Smooth muscle cell (in vitro differentiated cells): ENCODE data around the gene EXOC4. TPM values are rescaled to one million over a fixed set of nuclear protein-coding genes. Genes with fewer than 3 reads are reported as not detected.

Experiments
- DNase-seq: peaks from one replicate; lab custom pipeline; 2025; ENCODE audit not compliant: unreplicated experiment; lab: John Stamatoyannopoulos, UW
- H2AFZ ChIP-seq: fragments of 200-600 bp; sonication (generic); 2 replicates; pipeline ENCODE4 v1.6.0; 2016; ENCODE audit warnings: antibody characterized with exemption, low read depth, mild to moderate bottlenecking
- H3F3A ChIP-seq: fragments of 200-600 bp; sonication (generic); 2 replicates; pipeline ENCODE4 v1.6.0; 2017; ENCODE audit warnings: antibody characterized with exemption, low read depth
- H3K27ac ChIP-seq: fragments of 200-600 bp; sonication (generic); 2 replicates; pipeline ENCODE4 v1.5.1; 2016; ENCODE audit warnings: low read depth, mild to moderate bottlenecking
- H3K27me3 ChIP-seq: fragments of 200-600 bp; sonication (generic); 2 replicates; pipeline ENCODE4 v1.6.1; 2016; ENCODE audit warnings: low read depth, mild to moderate bottlenecking
- H3K36me3 ChIP-seq: fragments of 200-600 bp; sonication (generic); 2 replicates; pipeline ENCODE4 v1.5.1; 2016; ENCODE audit warnings: low read depth
- H3K4me1 ChIP-seq: fragments of 200-600 bp; sonication (generic); 2 replicates; pipeline ENCODE4 v1.5.1; 2016; ENCODE audit warnings: low read depth
- H3K4me2 ChIP-seq: fragments of 200-600 bp; sonication (generic); 2 replicates; pipeline ENCODE4 v1.6.0; 2016; ENCODE audit warnings: mild to moderate bottlenecking
- H3K4me3 ChIP-seq: fragments of 200-600 bp; sonication (generic); 2 replicates; pipeline ENCODE4 v1.5.1; 2016; ENCODE audit warnings: mild to moderate bottlenecking
- H3K79me2 ChIP-seq: fragments of 200-600 bp; sonication (generic); 2 replicates; pipeline ENCODE4 v1.6.0; 2016; ENCODE audit warnings: low read depth, mild to moderate bottlenecking
- H3K9ac ChIP-seq: fragments of 200-600 bp; sonication (generic); 2 replicates; pipeline ENCODE4 v1.6.0; 2016; ENCODE audit warnings: low read depth
- H3K9me3 ChIP-seq: fragments of 200-600 bp; sonication (generic); replicated peaks from 2 replicates; pipeline ENCODE4 v1.5.1; 2016; ENCODE audit warnings: low read depth
- H4K20me1 ChIP-seq: fragments of 200-600 bp; sonication (generic); 2 replicates; pipeline ENCODE4 v1.6.0; 2016; ENCODE audit warnings: low read depth
- WGBS: methylation state at CpG from one replicate; pipeline ENCODE4 v1.1.7; 2016; ENCODE audit warnings: low lambda C conversion rate; 5-methylcytosine and 5-hydroxymethylcytosine counted together
- polyA plus RNA-seq: library from polyadenylated mRNA; unstranded; fragments of >200 nt; fragmentation: Nextera tagmentation; extraction: Ambion mirVana; gene quantifications from 2 replicates; pipeline ENCODE4 v1.2.1, GENCODE V29; 2016
- total RNA-seq: library from RNA; depleted of rRNA; stranded (reverse); fragments of >200 nt; gene quantifications from 2 replicates; pipeline ENCODE4 v1.2.3, GENCODE V29; 2014
- TF ChIP-seq, protein P1 (sequence below): fragments of 200-600 bp; sonication (generic); IDR thresholded peaks from 2 replicates; pipeline ENCODE4 v1.5.1; 2017; ENCODE audit warnings: borderline replicate concordance, mild to moderate bottlenecking, antibody characterized with exemption; ENCODE audit not compliant: insufficient read depth, poor library complexity, severe bottlenecking

EXOC4 gene
- total and polyA plus RNA-seq, 2 experiments from 2014 or later = 21.5 to 47.1 TPM

GRCh38 chr7:133662276-133662675 lies 409.4 kb downstream of the EXOC4 start:
- DNase-seq = no peak
- H3K4me2 ChIP-seq = no peak overlapping the region
- H3K9ac ChIP-seq = no peak overlapping the region
- H3K9me3 ChIP-seq = no peaks in the 10 kb centered on the region
- H3K4me1 ChIP-seq = no peaks in the 10 kb centered on the region
- no peak overlapping the region for H2AFZ ChIP-seq
- no peak overlapping the region for H3K4me3 ChIP-seq
- TF ChIP-seq, protein P1, sequence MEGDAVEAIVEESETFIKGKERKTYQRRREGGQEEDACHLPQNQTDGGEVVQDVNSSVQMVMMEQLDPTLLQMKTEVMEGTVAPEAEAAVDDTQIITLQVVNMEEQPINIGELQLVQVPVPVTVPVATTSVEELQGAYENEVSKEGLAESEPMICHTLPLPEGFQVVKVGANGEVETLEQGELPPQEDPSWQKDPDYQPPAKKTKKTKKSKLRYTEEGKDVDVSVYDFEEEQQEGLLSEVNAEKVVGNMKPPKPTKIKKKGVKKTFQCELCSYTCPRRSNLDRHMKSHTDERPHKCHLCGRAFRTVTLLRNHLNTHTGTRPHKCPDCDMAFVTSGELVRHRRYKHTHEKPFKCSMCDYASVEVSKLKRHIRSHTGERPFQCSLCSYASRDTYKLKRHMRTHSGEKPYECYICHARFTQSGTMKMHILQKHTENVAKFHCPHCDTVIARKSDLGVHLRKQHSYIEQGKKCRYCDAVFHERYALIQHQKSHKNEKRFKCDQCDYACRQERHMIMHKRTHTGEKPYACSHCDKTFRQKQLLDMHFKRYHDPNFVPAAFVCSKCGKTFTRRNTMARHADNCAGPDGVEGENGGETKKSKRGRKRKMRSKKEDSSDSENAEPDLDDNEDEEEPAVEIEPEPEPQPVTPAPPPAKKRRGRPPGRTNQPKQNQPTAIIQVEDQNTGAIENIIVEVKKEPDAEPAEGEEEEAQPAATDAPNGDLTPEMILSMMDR = no peak
- H3K36me3 ChIP-seq = no peaks in the 10 kb centered on the region
- no peaks in the 10 kb centered on the region for H3K79me2 ChIP-seq
- WGBS = 93% methylated on average over 4 of the region's 4 CpGs
- no peaks in the 10 kb centered on the region for H4K20me1 ChIP-seq
- H3K27ac ChIP-seq = no peak overlapping the region
- no peaks in the 10 kb centered on the region for H3K27me3 ChIP-seq
- no peaks in the 10 kb centered on the region for H3F3A ChIP-seq

- TF ChIP-seq, protein P1 = no peak
- no peaks in the 10 kb centered on the region for H3K79me2 ChIP-seq
- no peaks in the 10 kb centered on the region for H3K4me1 ChIP-seq
- DNase-seq = no peak
- H3K27me3 ChIP-seq = no peaks in the 10 kb centered on the region
- no peak overlapping the region for H2AFZ ChIP-seq
- H3K36me3 ChIP-seq = no peaks in the 10 kb centered on the region
- H3K4me3 ChIP-seq = no peak overlapping the region
- no peaks in the 10 kb centered on the region for H3K9me3 ChIP-seq
- no peak overlapping the region for H3K4me2 ChIP-seq
- no peak overlapping the region for H3K9ac ChIP-seq
- no peaks in the 10 kb centered on the region for H4K20me1 ChIP-seq
- 98% methylated on average over 4 of the region's 4 CpGs for WGBS
- H3K27ac ChIP-seq = no peak overlapping the region
- H3F3A ChIP-seq = no peaks in the 10 kb centered on the region
Measured at GRCh38 chr7:133662830-133663229, 410.0 kb downstream of the EXOC4 start.

DNA sequence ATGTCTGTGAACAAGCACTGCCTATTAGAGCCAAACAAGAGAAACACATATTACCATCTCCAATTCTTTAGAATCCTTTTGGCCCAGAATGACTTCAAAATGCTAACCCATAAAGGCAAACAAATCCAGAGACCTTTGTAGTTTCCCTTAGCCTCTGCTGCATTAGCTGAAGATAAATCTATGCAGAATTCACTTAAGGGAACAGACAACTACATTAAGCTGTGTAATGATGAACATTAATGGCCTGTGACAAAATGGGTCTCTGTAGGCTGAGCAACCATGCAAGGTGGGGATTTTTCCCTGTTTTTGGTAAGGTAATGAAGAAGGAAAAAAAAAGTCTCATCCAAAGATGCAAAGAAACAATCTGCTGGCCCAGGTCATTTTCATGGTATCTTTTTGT lies 411.6 kb downstream of the EXOC4 start:
- no peaks in the 10 kb centered on the region for H3K36me3 ChIP-seq
- H3K27me3 ChIP-seq = no peaks in the 10 kb centered on the region
- H3K4me3 ChIP-seq = no peak overlapping the region
- H3K9ac ChIP-seq = no peak overlapping the region
- no peak for DNase-seq
- H3K79me2 ChIP-seq = no peaks in the 10 kb centered on the region
- H3K4me2 ChIP-seq = no peak overlapping the region
- no peaks in the 10 kb centered on the region for H4K20me1 ChIP-seq
- H3K4me1 ChIP-seq = no peaks in the 10 kb centered on the region
- no peaks in the 10 kb centered on the region for H3K9me3 ChIP-seq
- no peak overlapping the region for H2AFZ ChIP-seq
- TF ChIP-seq, protein P1 = no peak
- H3F3A ChIP-seq = no peaks in the 10 kb centered on the region
- no peak overlapping the region for H3K27ac ChIP-seq

DNA sequence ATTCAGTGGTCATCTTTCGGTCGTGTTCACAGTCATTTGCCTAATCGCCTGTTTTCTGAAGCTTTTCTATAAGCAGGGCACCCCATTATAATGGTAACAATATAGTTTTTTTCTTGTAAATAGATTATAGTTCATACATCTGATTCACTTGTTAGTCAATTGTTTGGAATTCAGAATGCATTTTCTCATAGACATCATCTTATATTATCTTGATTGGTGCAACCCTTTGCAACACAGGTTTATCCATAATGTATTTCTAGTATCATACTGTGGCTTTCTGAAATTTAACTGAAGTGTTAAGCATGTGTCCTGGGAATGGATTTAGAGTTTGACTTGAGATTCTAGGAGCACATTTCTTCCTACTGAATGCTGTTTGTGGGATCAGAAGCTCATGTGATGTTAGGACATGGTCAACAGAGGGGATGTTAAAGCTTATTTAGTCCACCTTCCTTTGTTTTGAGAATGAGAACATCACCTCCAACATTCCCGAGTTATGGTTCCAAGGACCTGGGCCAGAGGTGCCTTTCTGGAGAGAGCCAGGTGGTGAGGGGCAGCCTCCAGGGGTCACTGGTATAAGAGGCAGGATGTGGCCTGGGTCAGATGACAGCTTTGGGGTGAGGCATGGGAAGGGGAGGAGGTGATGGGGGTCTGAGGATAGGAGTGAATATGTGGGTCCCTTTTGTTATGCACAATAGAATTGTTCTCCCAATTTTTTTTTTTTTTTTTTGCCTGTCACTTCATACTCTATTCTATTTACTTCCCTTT lies 415.6 kb downstream of the EXOC4 start:
- no peak for DNase-seq
- H3K36me3 ChIP-seq = no peaks in the 10 kb centered on the region
- H3K27ac ChIP-seq = no peak overlapping the region
- H3K4me3 ChIP-seq = no peak overlapping the region
- H3K79me2 ChIP-seq = no peaks in the 10 kb centered on the region
- WGBS = 93% methylated on average over 4 of the region's 4 CpGs
- TF ChIP-seq, protein P1 = no peak
- H3K9ac ChIP-seq = no peak overlapping the region
- no peaks in the 10 kb centered on the region for H3F3A ChIP-seq
- no peaks in the 10 kb centered on the region for H3K9me3 ChIP-seq
- H3K27me3 ChIP-seq = no peaks in the 10 kb centered on the region
- no peaks in the 10 kb centered on the region for H3K4me1 ChIP-seq
- no peak overlapping the region for H2AFZ ChIP-seq
- no peaks in the 10 kb centered on the region for H4K20me1 ChIP-seq
- H3K4me2 ChIP-seq = no peak overlapping the region
